Liver (tissue), 9 donors: ENCODE measurements around the gene CPED1. TPM values are rescaled to one million over a fixed set of nuclear protein-coding genes. Genes with fewer than 3 reads are reported as not detected.

Source experiments
- DNase-seq: peaks from one replicate; pipeline ENCODE4 v3.0.0-alpha.2; 2017; ENCODE audit warnings: low spot score
- H3K27ac ChIP-seq, 2 donors: one replicate each; pipeline ENCODE4 v1.7.0; 2013; ENCODE audit warnings: inconsistent platforms in 2 of 2, low read length in 2 of 2, control low read depth in 1 of 2, low read depth in 1 of 2, mild to moderate bottlenecking in 1 of 2
- H3K27me3 ChIP-seq, 4 donors: one replicate each; pipeline versions ENCODE4 v1.6.1 to v1.7.0; 2013; ENCODE audit warnings: low read length in 3 of 4, inconsistent platforms in 1 of 4, mild to moderate bottlenecking in 1 of 4, moderate library complexity in 1 of 4; ENCODE audit not compliant: control insufficient read depth in 4 of 4, insufficient read depth in 4 of 4
- H3K36me3 ChIP-seq, 4 donors: one replicate each; pipeline versions ENCODE4 v1.6.1 to v1.7.0; 2013; ENCODE audit warnings: low read length in 3 of 4, mild to moderate bottlenecking in 3 of 4, low read depth in 1 of 4, moderate library complexity in 1 of 4; ENCODE audit not compliant: control insufficient read depth in 4 of 4, insufficient read depth in 3 of 4
- H3K4me1 ChIP-seq, 4 donors: one replicate each; pipeline versions ENCODE4 v1.6.1 to v1.7.0; 2013; ENCODE audit warnings: low read length in 3 of 4, mild to moderate bottlenecking in 3 of 4, moderate library complexity in 1 of 4; ENCODE audit not compliant: control insufficient read depth in 4 of 4, insufficient read depth in 4 of 4
- H3K4me3 ChIP-seq, 3 donors: one replicate each; pipeline versions ENCODE4 v1.6.1 to v1.7.0; 2013; ENCODE audit warnings: low read length in 3 of 3, control low read depth in 1 of 3, low read depth in 1 of 3, mild to moderate bottlenecking in 1 of 3
- H3K9ac ChIP-seq, 2 donors: one replicate each; pipeline ENCODE4 v1.7.0; 2013; ENCODE audit warnings: low read length in 2 of 2, mild to moderate bottlenecking in 2 of 2, moderate library complexity in 2 of 2, control low read depth in 1 of 2, low read depth in 1 of 2
- H3K9me3 ChIP-seq, 4 donors: one replicate each; pipeline versions ENCODE4 v1.6.1 to v1.7.0; 2013; ENCODE audit warnings: low read length in 3 of 4; ENCODE audit not compliant: control insufficient read depth in 4 of 4
- EGR1 ChIP-seq, 2 donors: IDR thresholded peaks; 2 replicates each; pipeline ENCODE4 v1.6.1; 2016 to 2018; ENCODE audit warnings: antibody characterized with exemption in 2 of 2, low read depth in 2 of 2
- FOXA1 ChIP-seq: IDR thresholded peaks from 2 replicates; pipeline ENCODE4 v1.6.1; 2016; ENCODE audit warnings: antibody characterized with exemption
- FOXA2 ChIP-seq: IDR thresholded peaks from 2 replicates; pipeline ENCODE4 v1.6.1; 2016; ENCODE audit warnings: antibody characterized with exemption
- GABPA ChIP-seq, 2 donors: IDR thresholded peaks in 1 of 2; conservative IDR thresholded peaks in 1 of 2; 2 replicates each; pipeline ENCODE4 v1.6.1; 2016; ENCODE audit warnings: antibody characterized with exemption in 2 of 2, mild to moderate bottlenecking in 1 of 2, moderate library complexity in 1 of 2
- HNF4A ChIP-seq, 2 donors: conservative IDR thresholded peaks; 2 replicates each; pipeline ENCODE4 v1.6.1; 2016; ENCODE audit warnings: antibody characterized with exemption in 2 of 2, mild to moderate bottlenecking in 2 of 2
- HNF4G ChIP-seq: IDR thresholded peaks from 2 replicates; pipeline ENCODE4 v1.6.1; 2016; ENCODE audit warnings: antibody characterized with exemption
- JUND ChIP-seq, 2 donors: IDR thresholded peaks; 2 replicates each; pipeline ENCODE4 v1.6.1; 2016; ENCODE audit warnings: antibody characterized with exemption in 2 of 2
- NR2F2 ChIP-seq: IDR thresholded peaks from 2 replicates; pipeline ENCODE4 v1.6.1; 2016; ENCODE audit warnings: antibody characterized with exemption
- RAD21 ChIP-seq, 2 donors: IDR thresholded peaks; 2 replicates each; pipeline ENCODE4 v1.6.1; 2016; ENCODE audit warnings: antibody characterized with exemption in 2 of 2, mild to moderate bottlenecking in 2 of 2
- RXRA ChIP-seq, 2 donors: IDR thresholded peaks; 2 replicates each; pipeline ENCODE4 v1.6.1; 2017 to 2018; ENCODE audit warnings: antibody characterized with exemption in 2 of 2, mild to moderate bottlenecking in 1 of 2
- SP1 ChIP-seq: IDR thresholded peaks from 2 replicates; pipeline ENCODE4 v1.6.1; 2018; ENCODE audit warnings: antibody characterized with exemption, mild to moderate bottlenecking
- TAF1 ChIP-seq: conservative IDR thresholded peaks from 2 replicates; pipeline ENCODE4 v1.6.1; 2016; ENCODE audit warnings: antibody characterized with exemption, mild to moderate bottlenecking
- WGBS: extraction: QIAGEN DNeasy Blood & Tissue Kit; methylation state at CpG from one replicate; pipeline ENCODE4 v1.1.7; 2013; 5-methylcytosine and 5-hydroxymethylcytosine counted together
- polyA plus RNA-seq, 2 donors: library from polyadenylated mRNA; stranded (reverse) in 1 of 2; unstranded in 1 of 2; fragments of 200-250 nt in 1 of 2; fragments of >200 nt in 1 of 2; fragmentation: Nextera tagmentation in 1 of 2; extraction: Ambion mirVana in 1 of 2; gene quantifications; one replicate each; pipeline versions ENCODE4 v1.2.1 to v1.2.3, GENCODE V29; 2013 to 2015
- total RNA-seq, 2 donors: library from RNA; depleted of rRNA; stranded (reverse); fragments of >200 nt; gene quantifications; one replicate each; pipeline ENCODE4 v1.2.3, GENCODE V29; 2014
- TF ChIP-seq, protein P1 (sequence below): IDR thresholded peaks from 2 replicates; pipeline ENCODE4 v1.6.1; 2016; ENCODE audit warnings: antibody characterized with exemption
- TF ChIP-seq, protein P2 (sequence below): IDR thresholded peaks from 2 replicates; pipeline ENCODE4 v1.6.1; 2016; ENCODE audit warnings: antibody characterized with exemption
- TF ChIP-seq, protein P3 (sequence below): IDR thresholded peaks from 2 replicates; pipeline ENCODE4 v1.6.1; 2016; ENCODE audit warnings: antibody characterized with exemption
- TF ChIP-seq, protein P4 (sequence below): IDR thresholded peaks from 2 replicates; pipeline ENCODE4 v1.6.1; 2016; ENCODE audit warnings: antibody characterized with exemption, mild to moderate bottlenecking
- TF ChIP-seq, protein P5 (sequence below): fragments of 150-350 bp; IDR thresholded peaks from 2 replicates; pipeline ENCODE4 v1.5.1; 2017; ENCODE audit warnings: improper control_type of control experiment, low read depth, low read length; ENCODE audit not compliant: missing input control
- donor health status: healthy.
- donor health status: healthy.
- donor health status: healthy.
- donor health status: healthy.
- donor health status: healthy.

The CPED1 gene
- total and polyA plus RNA-seq, 4 donors = 8.5 to 58.0 (median 14.6) TPM

DNA sequence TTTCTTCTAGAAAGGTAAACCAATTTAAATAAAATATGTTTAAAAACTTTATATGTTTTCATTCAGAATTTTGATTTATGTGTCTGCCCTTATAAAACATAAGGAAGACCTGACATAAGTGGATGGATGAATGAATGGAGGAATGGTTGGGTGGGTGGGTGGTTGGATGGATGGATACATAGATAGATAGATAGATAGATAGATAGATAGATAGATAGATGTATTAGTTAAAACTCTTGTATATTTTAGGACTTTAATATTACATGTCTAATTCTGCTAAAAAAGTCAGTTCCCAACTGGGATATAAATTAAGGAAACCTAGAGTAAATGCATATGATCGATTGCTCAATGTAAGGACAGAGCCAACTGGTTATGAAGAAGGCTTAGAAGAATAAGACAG, 184.0 kb downstream of the CPED1 start:
- TF ChIP-seq, protein P1, sequence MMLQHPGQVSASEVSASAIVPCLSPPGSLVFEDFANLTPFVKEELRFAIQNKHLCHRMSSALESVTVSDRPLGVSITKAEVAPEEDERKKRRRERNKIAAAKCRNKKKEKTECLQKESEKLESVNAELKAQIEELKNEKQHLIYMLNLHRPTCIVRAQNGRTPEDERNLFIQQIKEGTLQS = no peak
- TF ChIP-seq FOXA2 (no peak), HNF4A (conservative IDR thresholded peaks at IDR 0.05) (no peak)
- DNase-seq = no peak
- Histone ChIP-seq H3K4me1 (no peaks in the 10 kb centered on the region), H3K9ac (no peak overlapping the region), H3K4me3 (no peak overlapping the region), H3K27ac (no peak overlapping the region), H3K36me3 (no peaks in the 10 kb centered on the region), H3K27me3 (no peaks in the 10 kb centered on the region), H3K9me3 (no peaks in the 10 kb centered on the region)
- WGBS = 86% methylated on average over 1 of the region's 1 CpG

DNA sequence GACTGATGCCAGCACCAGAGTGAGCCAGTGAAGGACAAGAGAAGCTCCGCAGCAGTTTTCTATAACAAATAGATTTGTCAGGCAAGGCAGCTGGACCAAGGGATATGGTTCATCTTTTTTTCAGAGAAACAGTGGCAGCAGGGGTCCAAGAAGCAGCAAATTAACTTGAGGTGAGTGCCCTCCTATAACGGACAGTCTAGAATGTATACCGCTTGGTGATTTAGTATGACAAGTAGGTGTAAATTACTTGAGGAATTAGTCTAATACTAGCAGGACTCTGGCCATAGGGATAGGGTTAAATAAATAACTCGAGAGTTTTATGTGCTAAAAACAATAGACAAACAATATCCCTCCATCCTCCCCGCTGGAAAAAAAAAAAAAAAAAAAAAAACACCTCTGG, 187.3 kb downstream of the CPED1 start:
- no peaks in the 10 kb centered on the region for H3K27me3 ChIP-seq
- TF ChIP-seq HNF4G (no peak), TAF1 (no peak), HNF4A (conservative IDR thresholded peaks at IDR 0.05) (no peak), NR2F2 (no peak)
- TF ChIP-seq, protein P2, sequence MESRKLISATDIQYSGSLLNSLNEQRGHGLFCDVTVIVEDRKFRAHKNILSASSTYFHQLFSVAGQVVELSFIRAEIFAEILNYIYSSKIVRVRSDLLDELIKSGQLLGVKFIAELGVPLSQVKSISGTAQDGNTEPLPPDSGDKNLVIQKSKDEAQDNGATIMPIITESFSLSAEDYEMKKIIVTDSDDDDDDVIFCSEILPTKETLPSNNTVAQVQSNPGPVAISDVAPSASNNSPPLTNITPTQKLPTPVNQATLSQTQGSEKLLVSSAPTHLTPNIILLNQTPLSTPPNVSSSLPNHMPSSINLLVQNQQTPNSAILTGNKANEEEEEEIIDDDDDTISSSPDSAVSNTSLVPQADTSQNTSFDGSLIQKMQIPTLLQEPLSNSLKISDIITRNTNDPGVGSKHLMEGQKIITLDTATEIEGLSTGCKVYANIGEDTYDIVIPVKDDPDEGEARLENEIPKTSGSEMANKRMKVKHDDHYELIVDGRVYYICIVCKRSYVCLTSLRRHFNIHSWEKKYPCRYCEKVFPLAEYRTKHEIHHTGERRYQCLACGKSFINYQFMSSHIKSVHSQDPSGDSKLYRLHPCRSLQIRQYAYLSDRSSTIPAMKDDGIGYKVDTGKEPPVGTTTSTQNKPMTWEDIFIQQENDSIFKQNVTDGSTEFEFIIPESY = no peak
- TF ChIP-seq, protein P3, sequence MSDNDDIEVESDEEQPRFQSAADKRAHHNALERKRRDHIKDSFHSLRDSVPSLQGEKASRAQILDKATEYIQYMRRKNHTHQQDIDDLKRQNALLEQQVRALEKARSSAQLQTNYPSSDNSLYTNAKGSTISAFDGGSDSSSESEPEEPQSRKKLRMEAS = no peak
- no peak for DNase-seq

DNA sequence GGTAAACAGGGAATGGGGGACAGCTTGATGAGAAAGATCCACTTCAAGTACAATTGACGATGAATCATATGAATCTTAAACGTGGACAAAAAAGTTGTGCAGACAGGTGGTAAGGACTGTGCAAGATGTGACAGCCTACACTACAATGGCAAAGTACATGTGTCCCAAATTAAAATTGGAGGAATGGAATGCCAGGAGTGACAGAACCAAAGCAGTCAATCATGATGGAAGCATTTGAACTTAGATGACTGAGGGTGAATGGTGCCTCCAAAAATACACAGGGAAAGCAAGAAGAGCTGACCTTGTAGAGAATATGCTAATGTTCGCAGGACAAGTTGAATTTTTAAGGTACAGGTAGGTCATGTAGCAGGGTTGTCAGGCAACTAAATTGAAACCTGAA, 189.9 kb downstream of the CPED1 start:
- H3K27me3 ChIP-seq = no peaks in the 10 kb centered on the region
- no peak for DNase-seq
- peaks cover 0 to 7% (median 3%) of the 10 kb centered on the region in 4 donors for H3K4me1 ChIP-seq
- H3K27ac ChIP-seq = no peak overlapping the region
- no peaks in the 10 kb centered on the region for H3K9me3 ChIP-seq
- TF ChIP-seq, protein P4, sequence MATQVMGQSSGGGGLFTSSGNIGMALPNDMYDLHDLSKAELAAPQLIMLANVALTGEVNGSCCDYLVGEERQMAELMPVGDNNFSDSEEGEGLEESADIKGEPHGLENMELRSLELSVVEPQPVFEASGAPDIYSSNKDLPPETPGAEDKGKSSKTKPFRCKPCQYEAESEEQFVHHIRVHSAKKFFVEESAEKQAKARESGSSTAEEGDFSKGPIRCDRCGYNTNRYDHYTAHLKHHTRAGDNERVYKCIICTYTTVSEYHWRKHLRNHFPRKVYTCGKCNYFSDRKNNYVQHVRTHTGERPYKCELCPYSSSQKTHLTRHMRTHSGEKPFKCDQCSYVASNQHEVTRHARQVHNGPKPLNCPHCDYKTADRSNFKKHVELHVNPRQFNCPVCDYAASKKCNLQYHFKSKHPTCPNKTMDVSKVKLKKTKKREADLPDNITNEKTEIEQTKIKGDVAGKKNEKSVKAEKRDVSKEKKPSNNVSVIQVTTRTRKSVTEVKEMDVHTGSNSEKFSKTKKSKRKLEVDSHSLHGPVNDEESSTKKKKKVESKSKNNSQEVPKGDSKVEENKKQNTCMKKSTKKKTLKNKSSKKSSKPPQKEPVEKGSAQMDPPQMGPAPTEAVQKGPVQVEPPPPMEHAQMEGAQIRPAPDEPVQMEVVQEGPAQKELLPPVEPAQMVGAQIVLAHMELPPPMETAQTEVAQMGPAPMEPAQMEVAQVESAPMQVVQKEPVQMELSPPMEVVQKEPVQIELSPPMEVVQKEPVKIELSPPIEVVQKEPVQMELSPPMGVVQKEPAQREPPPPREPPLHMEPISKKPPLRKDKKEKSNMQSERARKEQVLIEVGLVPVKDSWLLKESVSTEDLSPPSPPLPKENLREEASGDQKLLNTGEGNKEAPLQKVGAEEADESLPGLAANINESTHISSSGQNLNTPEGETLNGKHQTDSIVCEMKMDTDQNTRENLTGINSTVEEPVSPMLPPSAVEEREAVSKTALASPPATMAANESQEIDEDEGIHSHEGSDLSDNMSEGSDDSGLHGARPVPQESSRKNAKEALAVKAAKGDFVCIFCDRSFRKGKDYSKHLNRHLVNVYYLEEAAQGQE = no peak
- TF ChIP-seq, protein P1 = no peak
- TF ChIP-seq EGR1 (IDR thresholded peaks at IDR 0.05; ENCODE audit: low read depth in 2 of 2) (no peak), RXRA (IDR thresholded peaks at IDR 0.05) (no peak), SP1 (no peak), GABPA (IDR thresholded peaks at IDR 0.05 in 1 of 2, conservative IDR thresholded peaks at IDR 0.05 in 1 of 2) (no peak), FOXA1 (no peak), HNF4A (conservative IDR thresholded peaks at IDR 0.05) (no peak), RAD21 (IDR thresholded peaks at IDR 0.05) (no peak), JUND (IDR thresholded peaks at IDR 0.05) (no peak), NR2F2 (no peak), HNF4G (no peak), FOXA2 (no peak), TAF1 (no peak)
- TF ChIP-seq, protein P5, sequence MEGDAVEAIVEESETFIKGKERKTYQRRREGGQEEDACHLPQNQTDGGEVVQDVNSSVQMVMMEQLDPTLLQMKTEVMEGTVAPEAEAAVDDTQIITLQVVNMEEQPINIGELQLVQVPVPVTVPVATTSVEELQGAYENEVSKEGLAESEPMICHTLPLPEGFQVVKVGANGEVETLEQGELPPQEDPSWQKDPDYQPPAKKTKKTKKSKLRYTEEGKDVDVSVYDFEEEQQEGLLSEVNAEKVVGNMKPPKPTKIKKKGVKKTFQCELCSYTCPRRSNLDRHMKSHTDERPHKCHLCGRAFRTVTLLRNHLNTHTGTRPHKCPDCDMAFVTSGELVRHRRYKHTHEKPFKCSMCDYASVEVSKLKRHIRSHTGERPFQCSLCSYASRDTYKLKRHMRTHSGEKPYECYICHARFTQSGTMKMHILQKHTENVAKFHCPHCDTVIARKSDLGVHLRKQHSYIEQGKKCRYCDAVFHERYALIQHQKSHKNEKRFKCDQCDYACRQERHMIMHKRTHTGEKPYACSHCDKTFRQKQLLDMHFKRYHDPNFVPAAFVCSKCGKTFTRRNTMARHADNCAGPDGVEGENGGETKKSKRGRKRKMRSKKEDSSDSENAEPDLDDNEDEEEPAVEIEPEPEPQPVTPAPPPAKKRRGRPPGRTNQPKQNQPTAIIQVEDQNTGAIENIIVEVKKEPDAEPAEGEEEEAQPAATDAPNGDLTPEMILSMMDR = no peak
- TF ChIP-seq, protein P3 = no peak
- TF ChIP-seq, protein P2 = no peak
- no peak overlapping the region for H3K9ac ChIP-seq
- no peaks in the 10 kb centered on the region for H3K36me3 ChIP-seq
- 90% methylated on average over 3 of the region's 3 CpGs for WGBS
- H3K4me3 ChIP-seq = no peak overlapping the region

More for the DNA sequence above, 187.3 kb downstream of the CPED1 start:
- Histone ChIP-seq H3K4me3 (no peak overlapping the region), H3K36me3 (no peaks in the 10 kb centered on the region), H3K27ac (no peak overlapping the region), H3K9me3 (no peaks in the 10 kb centered on the region), H3K4me1 (peaks cover 0 to 7% (median 3%) of the 10 kb centered on the region in 4 donors), H3K9ac (no peak overlapping the region)
- WGBS = 86% methylated on average over 5 of the region's 5 CpGs
